PFSK-1 (cell line): Measurements from ENCODE around the gene ACADVL.

Source experiments
- SIN3A ChIP-seq: IDR thresholded peaks from 2 replicates; pipeline ENCODE4 v1.6.1; 2012; ENCODE audit warnings: mild to moderate bottlenecking, low read length, moderate library complexity, borderline replicate concordance; ENCODE audit not compliant: insufficient read depth
- TF ChIP-seq, protein P1 (sequence below), 2 experiments: IDR thresholded peaks; 2 replicates each; pipeline versions ENCODE4 v1.6.1 to v1.8.0; 2011 to 2012; ENCODE audit warnings: low read depth in 2 of 2, low read length in 2 of 2, control low read depth in 1 of 2, inconsistent platforms in 1 of 2, mild to moderate bottlenecking in 1 of 2, moderate library complexity in 1 of 2; ENCODE audit not compliant: insufficient read depth in 1 of 2

DNA sequence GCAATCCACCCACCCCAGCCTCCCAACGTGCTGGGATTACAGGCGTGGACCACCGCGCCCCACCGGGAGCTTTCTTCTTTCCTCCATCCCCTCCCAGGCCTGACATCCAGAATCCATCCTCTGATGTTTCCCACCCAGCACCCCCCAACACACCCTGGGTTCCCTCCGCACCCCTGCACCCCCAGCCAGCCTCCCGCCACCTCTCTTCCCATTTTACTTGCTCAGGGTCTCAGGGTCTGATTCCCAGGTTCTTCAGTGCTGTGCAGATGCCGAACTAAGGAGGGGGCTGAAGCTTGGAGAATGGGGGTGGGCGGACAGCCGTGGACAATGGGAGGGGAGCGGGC is 40.8 kb upstream of the ACADVL start:
- TF ChIP-seq, protein P1, sequence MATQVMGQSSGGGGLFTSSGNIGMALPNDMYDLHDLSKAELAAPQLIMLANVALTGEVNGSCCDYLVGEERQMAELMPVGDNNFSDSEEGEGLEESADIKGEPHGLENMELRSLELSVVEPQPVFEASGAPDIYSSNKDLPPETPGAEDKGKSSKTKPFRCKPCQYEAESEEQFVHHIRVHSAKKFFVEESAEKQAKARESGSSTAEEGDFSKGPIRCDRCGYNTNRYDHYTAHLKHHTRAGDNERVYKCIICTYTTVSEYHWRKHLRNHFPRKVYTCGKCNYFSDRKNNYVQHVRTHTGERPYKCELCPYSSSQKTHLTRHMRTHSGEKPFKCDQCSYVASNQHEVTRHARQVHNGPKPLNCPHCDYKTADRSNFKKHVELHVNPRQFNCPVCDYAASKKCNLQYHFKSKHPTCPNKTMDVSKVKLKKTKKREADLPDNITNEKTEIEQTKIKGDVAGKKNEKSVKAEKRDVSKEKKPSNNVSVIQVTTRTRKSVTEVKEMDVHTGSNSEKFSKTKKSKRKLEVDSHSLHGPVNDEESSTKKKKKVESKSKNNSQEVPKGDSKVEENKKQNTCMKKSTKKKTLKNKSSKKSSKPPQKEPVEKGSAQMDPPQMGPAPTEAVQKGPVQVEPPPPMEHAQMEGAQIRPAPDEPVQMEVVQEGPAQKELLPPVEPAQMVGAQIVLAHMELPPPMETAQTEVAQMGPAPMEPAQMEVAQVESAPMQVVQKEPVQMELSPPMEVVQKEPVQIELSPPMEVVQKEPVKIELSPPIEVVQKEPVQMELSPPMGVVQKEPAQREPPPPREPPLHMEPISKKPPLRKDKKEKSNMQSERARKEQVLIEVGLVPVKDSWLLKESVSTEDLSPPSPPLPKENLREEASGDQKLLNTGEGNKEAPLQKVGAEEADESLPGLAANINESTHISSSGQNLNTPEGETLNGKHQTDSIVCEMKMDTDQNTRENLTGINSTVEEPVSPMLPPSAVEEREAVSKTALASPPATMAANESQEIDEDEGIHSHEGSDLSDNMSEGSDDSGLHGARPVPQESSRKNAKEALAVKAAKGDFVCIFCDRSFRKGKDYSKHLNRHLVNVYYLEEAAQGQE (IDR thresholded peaks at IDR 0.05; ENCODE audit: insufficient read depth in 1 of 2, low read depth in 2 of 2, low read length in 2 of 2): no peak
- no peak for TF ChIP-seq SIN3A
